Calu3 (cell line): ENCODE results near the gene AHCY. TPM values are rescaled to one million over a fixed set of nuclear protein-coding genes. Genes with fewer than 3 reads are reported as not detected.
"Not testable (repeated sequence)": the region's sequence is repeated elsewhere in the genome, so short reads cannot be mapped to it uniquely, and the experiment has no call there.

Source experiments
- BruUV-seq: library from RNA; stranded (reverse); fragments of 400-500 nt; replicated peaks from 2 replicates; lab custom pipeline; 2021; lab: Mats Ljungman, UMichigan
- CTCF ChIA-PET: fragments of 300-600 bp; sonication (Branson Sonifier 250); formaldehyde crosslinking; loops from one replicate; lab custom pipeline; 2022; ENCODE audit warnings: antibody characterized with exemption; lab: Charles Lee
- DNase-seq: peaks from one replicate; pipeline ENCODE4 v3.0.0; 2022
- H3K27ac Mint-ChIP-seq: one replicate; pipeline ENCODE4 v1.8.0; 2022; ENCODE audit warnings: mixed read lengths; ENCODE audit not compliant: unreplicated experiment
- H3K27me3 Mint-ChIP-seq: one replicate; pipeline ENCODE4 v1.8.0; 2022; ENCODE audit warnings: mixed read lengths; ENCODE audit not compliant: unreplicated experiment
- H3K36me3 Mint-ChIP-seq: one replicate; pipeline ENCODE4 v1.8.0; 2022; ENCODE audit warnings: mild to moderate bottlenecking, moderate library complexity, mixed read lengths; ENCODE audit not compliant: insufficient read depth, unreplicated experiment
- H3K4me1 Mint-ChIP-seq: one replicate; pipeline ENCODE4 v1.8.0; 2022; ENCODE audit warnings: mild to moderate bottlenecking, low read depth, mixed read lengths; ENCODE audit not compliant: unreplicated experiment
- H3K4me3 Mint-ChIP-seq: one replicate; pipeline ENCODE4 v1.8.0; 2022; ENCODE audit warnings: mild to moderate bottlenecking, low read depth, moderate library complexity, mixed read lengths; ENCODE audit not compliant: unreplicated experiment
- H3K9me3 Mint-ChIP-seq: one replicate; pipeline ENCODE4 v1.8.0; 2022; ENCODE audit warnings: low read depth, mixed read lengths; ENCODE audit not compliant: unreplicated experiment
- CTCF ChIP-seq: fragments of 200-600 bp; IDR thresholded peaks from one replicate; pipeline ENCODE4 v1.8.0; 2022; ENCODE audit warnings: antibody characterized with exemption; ENCODE audit not compliant: unreplicated experiment
- intact Hi-C: fragments of 100-400 bp; cut with micrococcal nuclease; formaldehyde crosslinking; loops from one replicate; pipeline ENCODE4 v1.10.0; 2022; ENCODE audit not compliant: unreplicated experiment
- total RNA-seq: library from RNA; stranded (reverse); gene quantifications from 2 replicates; pipeline ENCODE4 v1.2.3, GENCODE V29; 2022

The AHCY gene
- total RNA-seq, 1 experiment from 2014 or later: 179 TPM

GRCh38 chr20:34300256-34300806 is 2.8 kb downstream of the AHCY start:
- no peak for TF ChIP-seq CTCF
- no peak overlapping the region for H3K4me3 Mint-ChIP-seq
- no peaks in the 10 kb centered on the region for H3K9me3 Mint-ChIP-seq
- CTCF ChIA-PET: interaction anchor here (2.6 kb wide), 1 partner anchor 110 kb away, joined by 10 read pairs; no protein-coding TSS in a partner anchor
- H3K27me3 Mint-ChIP-seq: no peaks in the 10 kb centered on the region
- no peak for DNase-seq
- H3K36me3 Mint-ChIP-seq: peaks cover 28% of the 10 kb centered on the region
- no TSS peak for BruUV-seq
- no peaks in the 10 kb centered on the region for H3K4me1 Mint-ChIP-seq
- intact Hi-C loops: no loop called here
- no peak overlapping the region for H3K27ac Mint-ChIP-seq

GRCh38 chr20:34299556-34300255 is 3.4 kb downstream of the AHCY start:
- H3K4me3 Mint-ChIP-seq: no peak overlapping the region
- CTCF ChIA-PET: interaction anchor here (2.6 kb wide), 1 partner anchor 109 kb away, joined by 10 read pairs; no protein-coding TSS in a partner anchor
- DNase-seq: no peak
- TF ChIP-seq CTCF: no peak
- intact Hi-C loops: no loop called here
- H3K9me3 Mint-ChIP-seq: no peaks in the 10 kb centered on the region
- H3K36me3 Mint-ChIP-seq: peaks cover 28% of the 10 kb centered on the region
- no TSS peak for BruUV-seq
- no peak overlapping the region for H3K27ac Mint-ChIP-seq
- no peaks in the 10 kb centered on the region for H3K4me1 Mint-ChIP-seq
- no peaks in the 10 kb centered on the region for H3K27me3 Mint-ChIP-seq

- H3K9me3 Mint-ChIP-seq, DNase-seq, H3K27ac Mint-ChIP-seq, H3K4me1 Mint-ChIP-seq, BruUV-seq, H3K4me3 Mint-ChIP-seq, H3K27me3 Mint-ChIP-seq, intact Hi-C loops: not testable (repeated sequence)
- peaks cover 25% of the 10 kb centered on the region for H3K36me3 Mint-ChIP-seq
- CTCF ChIA-PET: interaction anchor here (0.6 kb wide), 2 partner anchors 17 to 416 kb away, joined by 3 to 9 read pairs; no protein-coding TSS in a partner anchor
These were observed 4.8 kb downstream of the AHCY start for GRCh38 chr20:34298294-34298784.

GRCh38 chr20:34296468-34296867 is 6.7 kb downstream of the AHCY start:
- BruUV-seq: no TSS peak
- no peaks in the 10 kb centered on the region for H3K9me3 Mint-ChIP-seq
- no peak for DNase-seq
- intact Hi-C loops: no loop called here
- no peaks in the 10 kb centered on the region for H3K27me3 Mint-ChIP-seq
- H3K27ac Mint-ChIP-seq: no peak overlapping the region
- H3K4me3 Mint-ChIP-seq: no peak overlapping the region
- CTCF ChIA-PET: interaction anchor here (1.1 to 1.2 kb wide), 2 partner anchors 16 to 21 kb away, joined by 3 to 7 read pairs; no protein-coding TSS in a partner anchor
- no peak for TF ChIP-seq CTCF
- H3K36me3 Mint-ChIP-seq: peaks cover 18% of the 10 kb centered on the region
- H3K4me1 Mint-ChIP-seq: no peaks in the 10 kb centered on the region

GRCh38 chr20:34295284-34295683 is 7.9 kb downstream of the AHCY start:
- DNase-seq: no peak
- Mint-ChIP-seq H3K27me3 (no peaks in the 10 kb centered on the region), H3K36me3 (peaks cover 30% of the 10 kb centered on the region), H3K4me3 (no peak overlapping the region), H3K27ac (no peak overlapping the region), H3K4me1 (no peaks in the 10 kb centered on the region), H3K9me3 (no peaks in the 10 kb centered on the region)
- CTCF ChIA-PET: no interaction called here
- intact Hi-C loops: no loop called here
- TF ChIP-seq CTCF: no peak
- BruUV-seq: no TSS peak
